ENCODE measurements around the gene REM2.
A peak's percentile ranks its signal among the peaks of the same experiment; 100 is the strongest.
"Not testable (repeated sequence)": the region's sequence is repeated elsewhere in the genome, so short reads cannot be mapped to it uniquely, and the experiment has no call there.

The REM2 gene

GRCh38 chr14:22914836-22915235 is 31.8 kb downstream of the REM2 start:
- H3K27me3 Mint-ChIP-seq (ENCODE audit: low read depth); H3K27ac Mint-ChIP-seq; H3K4me3 Mint-ChIP-seq; H3K9me3 Mint-ChIP-seq: not testable (repeated sequence)
- peaks cover 25% of the 10 kb centered on the region for H3K36me3 Mint-ChIP-seq (ENCODE audit: low read depth)
- peaks cover 28% of the 10 kb centered on the region for H3K4me1 Mint-ChIP-seq (ENCODE audit: low read depth)

- Mint-ChIP-seq H3K36me3 (ENCODE audit: low read depth) (peaks cover 28% of the 10 kb centered on the region), H3K4me1 (ENCODE audit: low read depth) (peaks cover 31% of the 10 kb centered on the region), H3K4me3 (no peak overlapping the region), H3K9me3 (no peaks in the 10 kb centered on the region), H3K27ac (no peak overlapping the region), H3K27me3 (ENCODE audit: low read depth) (peaks cover 4% of the 10 kb centered on the region)
These were observed 33.0 kb downstream of the REM2 start for GRCh38 chr14:22915886-22916521.

- Mint-ChIP-seq H3K27me3 (ENCODE audit: low read depth) (peaks cover 4% of the 10 kb centered on the region), H3K27ac (peak within 1 kb of the TSS; percentile 100), H3K4me3 (peak within 1 kb of the TSS; percentile 96), H3K36me3 (ENCODE audit: low read depth) (peaks cover 39% of the 10 kb centered on the region), H3K9me3 (no peaks in the 10 kb centered on the region), H3K4me1 (ENCODE audit: low read depth) (peaks cover 42% of the 10 kb centered on the region)
These were observed 36.0 kb downstream of the REM2 start, which contains the start of gene RBM23 for GRCh38 chr14:22918804-22919600. TSS of gene RBM23 (minus strand) at chr14:22919149.

DNA sequence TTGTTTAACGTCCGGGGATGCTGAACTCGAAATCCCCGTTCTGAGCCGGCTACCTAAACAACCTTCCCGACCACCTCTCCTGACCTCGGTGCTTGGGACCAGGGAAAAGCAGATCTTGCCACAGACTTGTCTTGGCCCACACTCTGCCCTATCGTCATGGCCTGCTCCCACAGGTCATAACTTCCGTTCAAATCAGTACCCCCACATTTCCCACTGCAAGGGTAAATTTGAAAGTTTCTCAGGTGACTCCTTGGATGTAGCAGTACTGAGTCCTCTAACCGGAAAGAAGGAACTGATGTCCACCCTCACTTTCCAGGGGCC is 36.5 kb downstream of the REM2 start:
- Mint-ChIP-seq H3K27me3 (ENCODE audit: low read depth) (peaks cover 4% of the 10 kb centered on the region), H3K4me3 (peak overlapping the region; percentile 96), H3K4me1 (ENCODE audit: low read depth) (peaks cover 42% of the 10 kb centered on the region), H3K9me3 (no peaks in the 10 kb centered on the region), H3K27ac (peak overlapping the region; percentile 100), H3K36me3 (ENCODE audit: low read depth) (peaks cover 44% of the 10 kb centered on the region)

DNA sequence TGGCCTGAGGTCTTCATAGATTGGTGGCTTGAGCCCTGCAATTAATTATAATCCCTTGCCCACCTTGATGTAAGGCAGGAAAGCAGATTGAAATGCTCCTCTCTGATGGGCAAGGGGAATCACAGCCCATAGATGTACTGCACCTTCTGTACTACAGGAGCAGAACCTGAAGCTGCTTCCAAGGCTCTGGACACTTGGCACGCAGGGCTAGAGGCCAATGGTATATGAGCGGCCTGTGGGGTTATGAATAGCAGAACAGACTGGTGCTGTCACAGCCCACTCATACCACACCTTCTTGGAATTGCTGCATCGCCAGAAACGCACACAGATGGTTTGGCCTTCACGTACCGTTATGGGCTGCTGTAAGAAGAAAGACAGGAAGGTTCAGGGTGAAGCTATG is 37.7 kb downstream of the REM2 start:
- Mint-ChIP-seq H3K27me3 (ENCODE audit: low read depth) (peaks cover 4% of the 10 kb centered on the region), H3K27ac (no peak overlapping the region), H3K36me3 (ENCODE audit: low read depth) (peaks cover 48% of the 10 kb centered on the region), H3K9me3 (no peaks in the 10 kb centered on the region), H3K4me3 (no peak overlapping the region), H3K4me1 (ENCODE audit: low read depth) (peaks cover 42% of the 10 kb centered on the region)

DNA sequence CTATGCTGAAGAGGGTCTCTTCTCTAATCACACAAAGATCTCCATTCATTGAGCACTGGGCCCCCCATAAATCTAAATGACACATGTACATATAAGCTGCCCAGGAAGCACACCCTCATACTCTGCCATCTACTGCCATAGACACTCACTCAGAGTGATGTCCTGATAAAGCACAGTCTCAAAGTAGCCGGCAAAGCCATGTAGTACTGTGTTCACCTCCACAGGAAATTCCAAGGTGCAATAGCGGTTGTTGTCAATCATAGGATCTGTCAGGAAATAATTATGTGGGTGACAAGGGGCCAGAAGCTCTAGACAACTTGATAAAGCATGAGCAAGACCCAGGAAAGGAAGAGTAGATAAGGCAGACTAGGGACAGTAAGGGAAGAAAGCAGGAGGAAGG is 39.3 kb downstream of the REM2 start:
- H3K27ac Mint-ChIP-seq: no peak overlapping the region
- no peak overlapping the region for H3K4me3 Mint-ChIP-seq
- H3K27me3 Mint-ChIP-seq (ENCODE audit: low read depth): peaks cover 4% of the 10 kb centered on the region
- H3K9me3 Mint-ChIP-seq: no peaks in the 10 kb centered on the region
- H3K36me3 Mint-ChIP-seq (ENCODE audit: low read depth): peaks cover 54% of the 10 kb centered on the region
- H3K4me1 Mint-ChIP-seq (ENCODE audit: low read depth): peaks cover 48% of the 10 kb centered on the region

DNA sequence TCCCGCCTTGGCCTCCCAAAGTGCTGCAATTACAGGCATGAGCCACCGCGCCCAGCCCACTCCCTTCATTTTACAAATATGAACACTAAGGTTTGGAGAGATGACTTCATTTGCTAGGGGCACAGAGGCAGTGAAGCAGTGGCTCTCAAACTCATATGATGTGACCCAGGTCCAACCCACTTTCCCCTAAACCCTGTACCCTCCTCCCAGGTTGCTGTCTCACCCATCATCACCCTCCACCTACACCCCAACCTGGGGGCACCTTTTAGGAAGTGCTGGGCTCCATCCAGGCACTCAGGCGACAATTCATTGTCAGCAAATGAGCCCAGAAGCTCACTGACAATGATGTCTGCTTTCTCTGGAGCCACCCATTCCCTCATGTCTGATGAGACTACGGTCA is 40.7 kb downstream of the REM2 start:
- Mint-ChIP-seq H3K27me3 (ENCODE audit: low read depth) (peaks cover 4% of the 10 kb centered on the region), H3K9me3 (no peaks in the 10 kb centered on the region), H3K4me1 (ENCODE audit: low read depth) (peaks cover 47% of the 10 kb centered on the region), H3K4me3 (no peak overlapping the region), H3K36me3 (ENCODE audit: low read depth) (peaks cover 46% of the 10 kb centered on the region), H3K27ac (no peak overlapping the region)

- Mint-ChIP-seq H3K4me1 (ENCODE audit: low read depth) (peaks cover 36% of the 10 kb centered on the region), H3K9me3 (no peaks in the 10 kb centered on the region), H3K27me3 (ENCODE audit: low read depth) (no peaks in the 10 kb centered on the region), H3K36me3 (ENCODE audit: low read depth) (peaks cover 43% of the 10 kb centered on the region), H3K27ac (no peak overlapping the region), H3K4me3 (no peak overlapping the region)
These were observed 42.5 kb downstream of the REM2 start for GRCh38 chr14:22925513-22925912.

- Mint-ChIP-seq H3K4me1 (ENCODE audit: low read depth) (peaks cover 31% of the 10 kb centered on the region), H3K36me3 (ENCODE audit: low read depth) (peaks cover 38% of the 10 kb centered on the region), H3K27me3 (ENCODE audit: low read depth) (no peaks in the 10 kb centered on the region), H3K9me3 (no peaks in the 10 kb centered on the region), H3K4me3 (no peak overlapping the region), H3K27ac (no peak overlapping the region)
These were observed 43.3 kb downstream of the REM2 start for GRCh38 chr14:22926316-22926715.

DNA sequence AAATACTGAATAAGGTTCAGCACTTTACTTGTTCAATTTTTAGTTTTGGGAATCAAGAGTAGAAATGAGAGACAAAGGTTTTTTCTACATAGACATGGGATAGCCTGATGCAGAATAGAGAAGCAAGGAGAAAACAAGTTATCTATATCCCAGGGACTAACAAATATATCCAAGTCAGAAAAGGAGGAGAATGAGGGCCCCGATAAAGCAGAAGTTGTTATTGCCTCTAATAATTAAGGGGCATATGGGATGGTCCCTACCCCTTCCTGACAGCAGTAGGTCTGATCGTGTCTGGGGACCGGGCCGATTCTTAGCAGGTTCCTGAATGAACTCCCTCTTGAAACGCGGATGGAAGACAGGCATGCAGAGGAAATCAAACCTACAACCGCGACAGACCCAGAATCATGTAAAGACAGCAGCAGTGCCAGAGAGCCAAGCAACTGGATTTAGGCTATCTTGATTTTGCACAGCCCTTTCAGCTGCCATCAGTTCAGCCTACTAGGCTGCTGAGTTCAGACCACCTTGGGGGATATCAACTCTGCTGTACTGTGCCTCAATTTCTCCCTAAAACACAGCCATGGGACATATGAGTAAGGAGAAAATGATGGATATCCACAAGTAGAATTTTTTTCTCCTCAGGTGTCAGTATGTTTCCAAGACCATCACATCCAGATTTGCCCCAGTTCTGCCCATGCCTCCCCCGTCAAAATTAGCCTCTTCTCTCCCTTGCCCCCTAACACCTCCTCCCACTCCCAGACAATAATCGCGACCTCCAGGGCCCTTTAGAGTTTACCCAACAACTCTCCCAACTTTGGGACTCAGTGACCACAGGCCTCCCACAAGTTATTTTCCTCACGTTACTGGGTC is 45.4 kb downstream of the REM2 start:
- Mint-ChIP-seq H3K27me3 (ENCODE audit: low read depth) (no peaks in the 10 kb centered on the region), H3K9me3 (no peaks in the 10 kb centered on the region), H3K36me3 (ENCODE audit: low read depth) (peaks cover 23% of the 10 kb centered on the region), H3K4me3 (no peak overlapping the region), H3K4me1 (ENCODE audit: low read depth) (peaks cover 24% of the 10 kb centered on the region), H3K27ac (no peak overlapping the region)

DNA sequence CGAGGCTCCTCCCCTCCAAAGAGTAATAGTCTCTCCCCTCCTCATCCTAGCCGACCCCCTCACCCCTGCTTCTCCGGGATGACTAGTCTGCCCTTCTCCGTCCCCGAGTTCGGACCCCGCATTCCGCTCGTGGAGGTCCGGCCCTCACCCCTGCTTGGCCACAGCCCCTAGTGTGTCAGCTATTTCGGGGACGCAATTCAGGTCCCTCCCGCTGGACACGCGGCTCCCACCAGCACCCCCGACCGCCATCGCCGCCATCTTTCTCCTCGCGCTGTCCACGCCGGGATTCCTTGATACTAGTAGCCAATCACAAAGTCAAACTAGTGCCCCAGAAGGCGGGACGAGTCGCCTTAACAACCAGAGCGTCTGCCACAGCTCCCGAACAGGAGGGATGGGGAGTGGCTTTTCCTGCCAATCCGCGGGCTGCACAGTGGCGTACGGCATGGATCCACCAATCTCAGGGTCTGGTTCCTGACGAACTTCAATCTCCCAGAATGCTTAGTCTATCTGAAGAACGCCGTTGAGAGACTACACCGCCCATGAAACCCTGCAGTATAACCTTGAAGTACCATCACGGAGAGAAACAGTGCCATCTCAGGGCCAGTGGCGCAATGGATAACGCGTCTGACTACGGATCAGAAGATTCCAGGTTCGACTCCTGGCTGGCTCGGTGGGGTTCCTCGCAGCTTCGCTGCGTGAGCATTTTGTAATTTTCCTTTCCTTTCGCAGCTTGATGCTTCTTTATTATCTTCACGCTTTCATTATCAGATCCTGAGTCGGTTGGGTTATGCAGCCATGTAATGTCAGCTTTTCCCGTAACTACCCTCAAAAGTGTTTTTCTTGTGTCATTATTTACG is 46.3 kb downstream of the REM2 start, which contains the start of gene PRMT5:
Gene PRMT5 (minus strand): TSS at position 273 of the 857 bp plus-strand sequence. CDS start 15 bp downstream, at position 258.
- Mint-ChIP-seq H3K27ac (no peak within 1 kb of the TSS), H3K4me1 (ENCODE audit: low read depth) (peaks cover 24% of the 10 kb centered on the region), H3K9me3 (no peaks in the 10 kb centered on the region), H3K36me3 (ENCODE audit: low read depth) (peaks cover 17% of the 10 kb centered on the region), H3K27me3 (ENCODE audit: low read depth) (no peaks in the 10 kb centered on the region), H3K4me3 (no peak within 1 kb of the TSS)

- Mint-ChIP-seq H3K4me3 (no peak overlapping the region), H3K27me3 (ENCODE audit: low read depth) (no peaks in the 10 kb centered on the region), H3K9me3 (no peaks in the 10 kb centered on the region), H3K27ac (no peak overlapping the region), H3K4me1 (ENCODE audit: low read depth) (peaks cover 24% of the 10 kb centered on the region), H3K36me3 (ENCODE audit: low read depth) (peaks cover 11% of the 10 kb centered on the region)
These were observed 46.9 kb downstream of the REM2 start for GRCh38 chr14:22929961-22930364.

DNA sequence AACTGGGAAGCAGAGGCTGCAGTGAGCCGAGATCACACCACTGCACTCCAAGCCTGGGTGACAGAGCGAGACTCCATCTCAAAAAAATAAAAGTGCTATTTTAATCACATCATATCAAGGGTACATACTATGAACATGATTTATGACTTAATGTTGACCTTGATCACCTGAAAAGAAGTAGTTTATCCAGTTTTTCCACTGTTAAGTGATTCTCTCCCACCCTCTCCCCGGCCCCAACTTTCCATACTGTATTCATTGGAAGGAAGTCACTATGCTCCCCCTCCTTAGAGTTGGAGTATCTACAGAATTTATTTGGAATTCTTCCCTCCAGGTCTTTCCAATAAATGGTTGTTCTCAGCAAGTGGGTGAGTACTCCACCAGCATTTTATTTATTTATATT is 49.1 kb downstream of the REM2 start:
- Mint-ChIP-seq H3K27me3 (ENCODE audit: low read depth) (no peaks in the 10 kb centered on the region), H3K27ac (no peak overlapping the region), H3K9me3 (no peaks in the 10 kb centered on the region), H3K36me3 (ENCODE audit: low read depth) (no peaks in the 10 kb centered on the region), H3K4me1 (ENCODE audit: low read depth) (peaks cover 11% of the 10 kb centered on the region), H3K4me3 (no peak overlapping the region)

DNA sequence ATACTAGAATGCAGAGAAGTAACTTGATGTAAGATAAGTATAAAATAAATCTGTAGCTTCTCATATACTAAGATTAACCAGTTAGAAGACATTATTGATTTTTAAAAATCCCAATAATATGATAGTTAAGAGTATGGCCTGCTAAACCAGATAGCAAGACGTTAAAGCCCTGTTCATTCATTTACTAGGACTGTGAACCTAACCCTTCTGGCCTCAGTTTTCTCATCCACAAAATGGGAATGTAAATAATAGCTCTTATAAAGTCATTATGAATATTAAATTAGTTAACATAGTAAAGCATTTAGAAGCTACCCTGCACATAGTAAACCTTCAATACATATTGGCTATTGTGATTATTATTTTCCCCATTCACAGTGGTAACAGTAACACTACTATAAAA is 52.1 kb downstream of the REM2 start:
- H3K4me1 Mint-ChIP-seq (ENCODE audit: low read depth): no peaks in the 10 kb centered on the region
- H3K36me3 Mint-ChIP-seq (ENCODE audit: low read depth): no peaks in the 10 kb centered on the region
- H3K9me3 Mint-ChIP-seq: no peaks in the 10 kb centered on the region
- no peak overlapping the region for H3K4me3 Mint-ChIP-seq
- no peaks in the 10 kb centered on the region for H3K27me3 Mint-ChIP-seq (ENCODE audit: low read depth)
- H3K27ac Mint-ChIP-seq: no peak overlapping the region
